HG02943 (cell line): ENCODE measurements around the gene SLC36A2.

Experiments used
- ATAC-seq: cut with Tn5 transposase; IDR thresholded peaks from one replicate; pipeline ENCODE4 v1.9.1; 2021; ENCODE audit warnings: mild to moderate bottlenecking, low read depth, moderate library complexity; ENCODE audit not compliant: unreplicated experiment

Gene SLC36A2

GRCh38 chr5:151285683-151286082 is 61.7 kb downstream of the SLC36A2 start:
- no peak for ATAC-seq

- ATAC-seq, result no peak
Measured at GRCh38 chr5:151284392-151284967, 62.9 kb downstream of the SLC36A2 start.

GRCh38 chr5:151283120-151283825 is 64.1 kb downstream of the SLC36A2 start:
- no peak for ATAC-seq

- no peak for ATAC-seq
Measured at GRCh38 chr5:151281001-151281639, 66.2 kb downstream of the SLC36A2 start.

GRCh38 chr5:151280443-151280842 is 66.9 kb downstream of the SLC36A2 start:
- no peak for ATAC-seq

GRCh38 chr5:151278845-151279244 is 68.5 kb downstream of the SLC36A2 start:
- no peak for ATAC-seq

GRCh38 chr5:151275803-151276202 is 71.6 kb downstream of the SLC36A2 start:
- ATAC-seq, result no peak

GRCh38 chr5:151274666-151275065 is 72.7 kb downstream of the SLC36A2 start:
- ATAC-seq, result no peak

GRCh38 chr5:151271336-151271735 is 76.0 kb downstream of the SLC36A2 start:
- no peak for ATAC-seq

GRCh38 chr5:151270599-151270998 is 76.8 kb downstream of the SLC36A2 start:
- no peak for ATAC-seq

- no peak for ATAC-seq
Measured at GRCh38 chr5:151267491-151268260, 79.7 kb downstream of the SLC36A2 start.
